ENCODE results near the gene GNAS.

GNAS gene

DNA sequence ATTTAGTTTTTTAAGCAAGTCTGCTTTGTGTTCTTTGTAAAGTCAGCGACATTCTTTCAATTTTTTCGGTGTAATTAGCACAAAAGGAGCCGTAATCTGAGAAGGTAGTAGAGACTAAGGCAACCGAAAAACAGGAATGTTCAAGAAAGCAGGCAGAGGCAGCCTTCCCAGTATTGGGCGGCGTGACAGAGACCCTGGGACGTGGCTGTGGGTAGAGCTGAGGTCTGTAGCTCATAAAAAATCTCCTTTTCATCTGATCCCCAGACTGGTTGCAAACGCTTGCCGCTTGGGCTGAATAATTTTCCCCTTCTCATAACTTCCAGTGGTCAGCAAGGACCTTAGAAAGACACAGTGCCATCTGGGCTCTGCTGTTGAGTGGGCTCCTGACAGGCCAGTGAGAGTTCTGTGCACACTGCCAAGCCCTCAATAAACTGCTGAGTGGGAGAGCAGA lies 30.8 kb downstream of the GNAS start:
- DNase-seq, result no peak

DNA sequence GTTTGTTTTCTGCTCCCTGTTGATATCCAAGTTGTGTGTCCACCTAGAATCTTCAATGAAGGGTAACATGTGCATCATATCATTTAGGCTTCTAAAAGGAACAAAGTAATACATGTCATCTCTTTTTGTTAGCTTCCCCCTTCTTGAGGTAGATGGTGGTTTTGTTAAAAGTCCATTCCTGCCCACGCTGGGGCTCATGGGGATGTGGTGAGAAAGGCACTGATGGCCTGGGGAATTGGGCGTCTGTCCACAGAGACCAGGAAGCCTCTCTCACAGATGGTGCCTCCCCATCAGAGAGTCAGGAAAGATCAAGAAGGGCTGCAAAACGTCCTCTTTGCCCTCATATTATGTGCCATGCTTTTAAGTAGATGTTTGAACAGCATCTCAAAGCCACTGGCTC lies 32.5 kb downstream of the GNAS start:
- no peak for DNase-seq

DNA sequence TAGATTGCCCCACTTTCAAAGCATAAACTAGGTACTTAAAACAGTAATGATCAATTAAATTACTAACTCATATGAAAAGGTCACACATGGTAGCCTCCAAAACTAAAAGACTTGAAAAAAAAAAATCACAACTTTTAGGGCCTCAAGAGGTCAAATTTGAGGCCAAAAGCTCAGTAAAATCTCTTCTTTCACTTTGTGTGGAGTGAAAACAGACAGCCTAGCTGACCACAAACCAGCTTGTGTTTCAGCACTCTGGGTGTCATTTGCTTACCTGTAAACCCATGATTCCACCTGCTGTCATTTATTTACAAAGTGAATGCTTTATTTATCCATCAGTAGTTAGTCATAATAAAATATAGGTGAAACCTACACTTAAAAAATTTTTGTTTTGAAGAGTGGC lies 34.0 kb downstream of the GNAS start:
- DNase-seq, result no peak

DNA sequence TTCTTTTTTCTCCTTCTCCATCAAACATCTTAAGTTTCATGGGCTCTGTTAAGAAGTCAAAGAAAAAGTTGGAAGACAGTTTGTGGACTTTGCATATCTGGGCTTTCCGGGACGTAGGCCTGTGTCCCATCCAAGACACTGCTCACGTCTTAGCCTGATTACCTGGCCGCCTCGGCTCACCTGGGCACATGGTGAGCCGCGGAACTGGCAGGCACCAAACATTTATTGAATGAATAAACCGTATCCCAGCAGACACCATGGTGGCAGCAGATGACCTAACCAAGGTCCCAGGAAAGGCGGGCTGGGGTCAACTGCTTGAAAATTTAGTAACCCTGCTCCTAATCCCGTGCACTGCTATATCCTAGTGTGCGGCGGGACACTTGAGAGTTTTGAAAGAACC lies 35.6 kb downstream of the GNAS start:
- DNase-seq, result no peak

DNA sequence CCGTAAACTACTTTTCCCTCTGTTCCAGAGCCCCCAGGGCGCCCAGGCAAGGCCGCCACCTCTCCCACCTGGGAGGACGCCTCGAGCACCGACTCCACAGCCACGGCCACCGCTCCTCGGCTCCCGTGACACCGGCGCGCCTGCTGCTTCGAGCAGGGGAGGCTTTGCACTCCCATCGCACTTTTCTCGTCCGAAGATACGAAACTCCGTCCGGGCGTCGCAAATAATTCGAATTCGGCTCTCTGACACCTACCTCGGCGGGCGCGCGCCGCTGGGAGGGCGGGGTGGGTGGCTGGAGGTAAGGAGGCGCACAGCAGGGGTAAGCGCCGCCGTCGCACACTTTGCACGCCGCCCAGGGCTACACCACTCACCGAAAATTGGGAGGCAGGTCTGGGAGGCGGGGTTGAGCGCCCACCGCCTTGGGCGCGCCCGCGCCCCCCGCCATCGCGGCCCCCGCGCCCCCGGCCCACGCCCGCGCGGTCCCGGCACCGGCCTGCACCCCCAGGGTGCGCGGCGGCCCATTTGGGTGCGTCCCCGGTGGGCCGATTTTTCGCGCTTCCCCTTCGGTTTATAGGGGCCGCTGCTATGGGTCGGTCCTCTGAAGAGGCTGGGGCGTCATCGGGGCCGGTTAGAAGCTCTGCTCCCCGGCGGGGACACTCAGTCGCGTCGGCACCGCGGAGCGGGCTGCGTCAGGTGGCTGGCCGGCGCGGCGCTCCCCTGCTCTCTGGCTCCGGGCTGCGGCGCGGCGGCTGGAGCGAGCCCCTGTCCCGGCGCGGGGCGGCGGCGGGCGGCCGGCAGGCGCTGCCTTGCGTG lies 36.2 kb downstream of the GNAS start:
- peak; percentile 54 for DNase-seq

DNA sequence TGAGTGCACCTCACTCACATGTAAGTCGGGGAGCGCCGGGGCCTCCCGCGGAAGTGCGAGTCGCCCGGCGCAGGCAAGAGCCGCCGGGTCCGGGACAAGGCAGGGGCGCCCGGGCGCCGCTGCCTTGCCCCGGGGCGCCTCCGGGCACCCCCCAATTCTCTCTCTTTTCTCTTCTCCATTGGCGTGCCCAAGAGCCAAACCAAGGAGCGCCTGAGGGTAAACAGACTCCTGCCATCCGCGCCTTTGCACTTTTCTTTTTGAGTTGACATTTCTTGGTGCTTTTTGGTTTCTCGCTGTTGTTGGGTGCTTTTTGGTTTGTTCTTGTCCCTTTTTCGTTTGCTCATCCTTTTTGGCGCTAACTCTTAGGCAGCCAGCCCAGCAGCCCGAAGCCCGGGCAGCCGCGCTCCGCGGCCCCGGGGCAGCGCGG lies 36.8 kb downstream of the GNAS start:
- DNase-seq, result no peak

DNA sequence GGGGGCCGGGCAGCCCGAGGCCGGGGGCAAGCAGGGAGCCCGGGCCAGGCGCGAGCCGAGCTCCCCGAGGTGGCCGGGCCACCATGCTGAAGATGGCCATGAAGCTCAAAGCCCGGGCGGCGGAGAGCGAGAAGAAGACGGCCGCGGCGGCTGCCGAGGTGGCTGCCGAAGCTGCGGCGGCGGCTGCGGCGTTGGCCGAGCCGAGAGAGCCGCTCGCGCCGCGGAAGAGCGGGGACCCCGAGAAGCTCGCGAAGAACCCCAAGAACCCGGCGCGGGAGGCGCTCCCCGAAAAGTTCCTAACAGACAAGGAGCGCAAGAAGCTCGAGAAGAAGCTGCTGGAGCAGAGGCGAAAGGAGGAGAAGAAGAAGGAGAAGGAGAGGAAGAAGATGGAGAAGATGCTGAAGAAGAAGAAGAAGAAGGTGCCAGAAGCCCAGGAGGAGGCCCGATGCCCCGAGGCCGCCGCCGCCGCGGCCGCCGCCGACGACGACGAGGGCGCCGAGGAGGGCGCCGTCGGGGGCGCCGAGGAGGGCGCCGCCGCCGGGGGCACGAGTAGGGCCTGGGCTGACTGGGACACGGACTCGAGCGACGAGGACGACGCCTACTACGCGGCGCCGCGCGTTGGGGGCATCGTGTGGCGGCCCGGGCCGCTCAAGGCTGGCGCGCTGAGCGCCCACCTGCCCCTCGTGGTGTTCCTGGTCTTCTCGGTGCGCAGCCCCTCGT lies 37.4 kb downstream of the GNAS start:
- no peak for DNase-seq

DNA sequence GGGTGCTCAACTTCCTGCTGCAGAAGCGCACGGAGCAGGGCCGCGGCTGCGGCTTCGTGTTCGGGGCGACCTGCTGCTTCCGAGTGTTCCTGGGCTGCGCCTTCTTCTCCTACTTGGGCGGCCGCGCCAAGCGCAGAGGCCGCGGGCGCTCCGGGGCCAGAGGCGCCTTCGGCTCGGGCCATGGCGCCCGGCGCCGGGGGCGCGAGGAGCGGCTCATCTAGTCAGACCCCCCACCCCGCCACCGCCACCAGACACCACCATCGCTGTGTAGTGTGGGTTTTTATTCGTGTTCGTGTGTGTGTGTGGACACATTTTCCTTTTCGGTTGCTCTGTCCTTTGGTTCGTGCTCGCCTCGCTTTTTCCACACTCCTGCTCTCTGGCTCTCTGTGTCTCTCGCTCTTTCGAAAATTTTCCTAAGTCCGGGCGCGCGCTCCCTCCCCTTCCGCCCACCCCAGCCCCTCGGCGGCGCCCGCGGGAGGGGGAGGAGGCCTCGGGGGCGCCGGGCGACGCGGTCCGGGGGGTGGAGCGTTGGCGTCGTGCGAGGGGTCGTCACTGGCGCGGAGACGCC lies 38.1 kb downstream of the GNAS start:
- DNase-seq, result peak; percentile 69

DNA sequence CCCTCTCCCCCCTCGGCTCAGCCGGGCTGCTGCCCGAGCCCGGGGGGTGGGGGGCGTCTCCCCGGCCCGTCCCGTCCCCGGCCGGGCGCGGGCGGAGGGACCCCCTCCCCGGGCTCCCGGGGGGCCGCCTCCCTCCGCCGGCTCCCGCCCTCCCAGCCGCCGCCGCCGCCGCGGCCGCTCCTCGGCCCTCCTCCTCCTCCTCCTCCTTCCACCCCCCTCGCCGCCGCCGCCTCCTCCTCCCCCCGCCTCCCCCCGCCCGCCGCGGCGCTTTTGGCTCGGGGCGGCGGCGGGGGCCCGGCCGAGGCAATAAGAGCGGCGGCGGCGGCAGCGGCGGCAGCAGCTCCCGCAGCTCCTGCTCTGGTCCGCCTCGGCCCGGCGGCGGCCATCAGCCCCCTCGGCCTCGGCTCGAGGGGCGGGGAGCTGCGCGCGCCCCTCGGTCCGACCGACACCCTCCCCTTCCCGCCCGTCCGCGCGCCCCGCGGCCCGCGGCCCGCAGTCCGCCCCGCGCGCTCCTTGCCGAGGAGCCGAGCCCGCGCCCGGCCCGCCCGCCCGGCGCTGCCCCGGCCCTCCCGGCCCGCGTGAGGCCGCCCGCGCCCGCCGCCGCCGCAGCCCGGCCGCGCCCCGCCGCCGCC lies 38.7 kb downstream of the GNAS start:
- DNase-seq, result peak; percentile 60

DNA sequence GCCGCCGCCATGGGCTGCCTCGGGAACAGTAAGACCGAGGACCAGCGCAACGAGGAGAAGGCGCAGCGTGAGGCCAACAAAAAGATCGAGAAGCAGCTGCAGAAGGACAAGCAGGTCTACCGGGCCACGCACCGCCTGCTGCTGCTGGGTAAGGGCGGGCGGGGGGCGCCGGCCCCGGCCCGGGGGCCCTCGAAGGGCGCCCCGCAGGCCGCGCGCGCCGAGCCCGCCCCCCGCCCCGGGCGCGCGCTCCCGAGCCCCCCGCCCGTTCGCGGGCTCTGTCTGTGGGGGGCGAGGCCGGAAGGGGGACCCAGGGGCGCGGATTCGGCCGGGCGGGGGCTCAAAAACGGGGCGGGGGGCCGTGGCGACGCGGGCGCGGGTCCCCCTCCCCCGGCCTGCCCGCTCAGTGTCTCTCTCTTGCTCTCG lies 39.2 kb downstream of the GNAS start:
- DNase-seq, result peak; percentile 20

DNA sequence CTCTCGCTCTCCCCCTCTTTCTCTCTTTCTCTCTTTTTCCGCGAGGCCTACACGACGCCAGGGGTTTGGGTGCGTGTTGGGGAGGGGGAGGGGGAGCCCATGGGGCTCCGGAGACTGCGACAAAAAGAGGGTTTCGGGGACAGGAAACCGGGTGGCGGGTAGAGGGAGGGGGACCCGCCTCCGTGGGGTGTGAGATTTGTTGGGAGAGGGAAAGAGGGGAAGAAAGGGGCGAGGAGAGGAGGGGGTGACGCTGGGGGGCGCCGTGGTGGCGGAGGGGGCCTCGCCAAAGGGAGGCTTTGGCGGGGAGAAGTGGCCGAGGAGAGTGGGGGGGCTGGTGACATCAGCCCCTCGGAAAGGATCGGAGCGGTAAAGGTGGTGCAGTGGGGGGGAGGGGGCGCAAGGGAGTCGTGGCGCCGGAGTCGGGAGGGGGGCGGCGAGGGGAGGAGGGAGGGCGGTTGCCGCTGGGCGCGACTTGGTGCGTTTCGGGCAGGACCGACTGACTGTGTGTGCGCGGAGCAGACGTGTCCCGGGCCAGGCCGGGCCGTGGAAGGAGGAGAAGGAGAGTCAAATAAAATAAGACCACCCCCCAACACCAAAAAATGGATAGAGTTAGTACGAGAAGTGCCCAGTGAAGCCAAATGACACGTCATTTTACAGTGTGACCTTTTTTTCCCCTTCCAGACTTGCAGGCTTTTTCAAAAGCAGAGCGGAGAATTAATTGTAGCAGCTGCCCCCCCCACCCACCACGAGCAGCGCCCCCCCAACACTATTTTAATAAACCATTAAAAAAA lies 39.8 kb downstream of the GNAS start:
- peak; percentile 60 for DNase-seq

DNA sequence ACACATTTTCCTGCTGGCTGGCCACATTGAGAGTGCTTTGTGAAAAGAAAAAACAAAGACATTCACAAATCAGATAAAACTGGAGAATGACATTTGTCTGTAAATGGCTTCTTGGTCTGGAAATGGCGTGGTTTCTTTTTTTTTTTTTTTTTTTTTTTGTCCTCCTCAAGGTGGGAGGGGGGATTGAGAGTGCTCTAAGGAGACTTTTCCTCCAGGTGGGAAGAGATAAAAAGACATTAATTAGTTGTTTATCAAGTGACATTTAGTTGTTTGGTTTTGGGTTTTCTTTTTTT lies 40.4 kb downstream of the GNAS start:
- DNase-seq, result peak; percentile 53

DNA sequence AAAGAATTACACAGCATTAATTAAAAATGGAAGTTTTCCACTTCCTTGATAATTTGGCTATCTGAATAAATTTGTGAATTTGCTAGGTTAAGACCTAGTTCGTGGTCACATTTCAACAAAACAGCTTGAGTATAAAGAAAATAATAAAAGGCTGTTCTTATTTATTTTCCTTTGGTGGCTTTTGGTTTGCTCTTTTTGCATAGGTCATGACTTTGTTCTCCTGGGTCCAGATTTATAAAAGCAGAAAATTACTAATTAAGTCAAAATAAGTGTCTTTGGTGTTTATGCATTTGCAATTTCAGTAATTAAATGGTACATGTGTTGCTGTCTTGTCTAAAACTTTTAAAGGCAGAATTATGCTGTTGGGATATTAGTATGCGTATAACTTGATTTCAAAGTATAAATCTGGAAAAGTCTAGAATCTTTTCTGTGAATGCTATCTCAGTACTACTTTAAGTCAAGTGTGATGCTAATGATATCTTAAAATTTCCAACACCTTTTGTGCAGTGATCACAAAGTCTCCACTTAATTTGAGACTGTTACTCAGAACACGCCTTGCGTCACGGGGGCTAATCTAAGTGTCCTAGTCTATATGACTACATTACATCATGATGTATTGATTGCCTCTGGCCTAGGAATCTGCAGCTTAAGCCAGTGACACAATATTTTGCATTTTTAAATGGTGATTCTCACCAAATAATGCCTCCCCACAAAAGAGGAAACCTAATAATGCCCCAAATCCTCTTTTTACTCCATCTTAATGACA lies 41.0 kb downstream of the GNAS start:
- no peak for DNase-seq

DNA sequence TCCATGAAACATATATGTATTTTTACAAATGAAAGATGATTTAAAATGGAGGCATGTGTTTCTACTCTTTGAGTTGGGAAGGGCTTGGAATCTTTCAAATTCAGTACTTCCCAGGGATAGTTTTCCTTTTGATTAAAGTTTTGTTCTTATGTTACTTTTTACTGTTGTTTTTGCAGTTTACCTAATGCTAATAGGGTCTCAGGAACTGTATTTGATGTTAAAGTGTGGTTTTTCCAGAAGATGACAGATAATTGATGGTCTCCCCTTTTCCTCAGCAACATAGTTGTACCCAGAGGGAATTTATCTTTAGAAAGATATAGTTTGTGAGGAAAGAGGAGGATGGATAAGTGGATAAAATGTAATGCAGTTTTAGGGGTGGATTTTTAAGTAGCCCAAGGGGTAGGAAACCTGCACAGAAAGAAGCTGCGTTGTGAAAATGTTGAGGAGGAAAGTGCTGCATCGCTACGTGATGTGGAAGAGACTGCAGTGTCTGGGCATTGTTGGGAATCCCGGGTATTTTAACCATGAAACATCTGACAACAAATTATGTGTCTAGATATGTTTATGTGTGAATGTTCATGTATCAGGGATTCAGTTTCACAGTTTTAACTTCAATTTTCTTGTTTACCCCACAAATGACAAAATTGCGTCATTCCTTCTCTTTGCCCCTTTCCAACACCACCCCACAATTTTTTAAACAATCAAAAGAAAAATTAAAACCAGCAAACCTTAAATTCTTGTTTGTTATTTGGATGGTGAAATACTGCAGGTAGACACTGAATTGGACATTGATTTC lies 42.3 kb downstream of the GNAS start:
- no peak for DNase-seq

DNA sequence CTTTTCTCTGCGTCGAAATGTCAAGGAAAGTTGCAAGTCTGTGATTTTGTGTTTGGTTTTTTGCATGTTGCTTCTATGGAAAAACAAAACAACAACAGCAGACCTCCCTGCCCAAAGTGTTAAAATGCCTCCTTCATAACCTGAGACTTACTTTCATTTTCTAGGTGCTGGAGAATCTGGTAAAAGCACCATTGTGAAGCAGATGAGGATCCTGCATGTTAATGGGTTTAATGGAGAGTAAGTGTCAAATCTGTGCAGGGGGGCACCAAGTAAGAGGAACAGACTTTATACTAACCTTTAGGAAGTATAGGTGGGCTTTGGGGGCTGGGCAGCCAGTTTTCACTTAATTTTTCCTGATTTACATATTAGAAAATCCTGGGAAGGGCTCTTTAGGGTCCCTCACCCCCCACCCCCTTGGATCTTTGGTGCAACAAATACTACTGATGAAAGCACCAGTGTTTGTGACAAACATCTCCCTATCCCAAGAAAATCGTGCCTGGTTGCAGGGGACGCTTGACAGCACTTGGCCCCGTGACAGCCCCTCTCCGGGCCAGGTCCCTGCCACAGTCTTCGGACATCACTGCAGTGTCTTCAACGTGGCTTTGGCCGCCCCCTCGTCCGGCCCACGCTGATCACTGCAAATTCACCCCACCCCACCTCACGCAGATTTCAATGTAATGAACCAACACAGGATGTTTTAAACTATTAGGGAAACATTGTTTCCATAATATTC lies 43.1 kb downstream of the GNAS start:
- no peak for DNase-seq

DNA sequence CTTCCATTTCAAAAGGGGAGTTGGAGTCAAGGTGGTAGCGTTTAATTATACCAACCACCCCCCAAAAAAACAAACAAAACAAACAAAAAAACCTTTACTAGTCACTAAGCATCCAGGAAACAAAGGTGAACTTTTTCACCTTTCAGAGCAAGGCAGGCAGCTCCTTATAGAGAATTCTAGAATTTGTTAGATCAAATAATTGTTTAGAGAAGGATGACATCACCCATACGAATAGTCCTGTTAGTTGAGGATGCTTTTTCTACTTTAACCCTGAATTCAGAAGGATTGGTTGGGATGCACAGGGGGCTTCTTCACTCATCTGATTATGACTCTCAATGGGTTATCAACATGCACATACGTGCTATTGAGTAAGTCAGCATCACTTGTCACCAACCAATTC lies 44.3 kb downstream of the GNAS start:
- no peak for DNase-seq

DNA sequence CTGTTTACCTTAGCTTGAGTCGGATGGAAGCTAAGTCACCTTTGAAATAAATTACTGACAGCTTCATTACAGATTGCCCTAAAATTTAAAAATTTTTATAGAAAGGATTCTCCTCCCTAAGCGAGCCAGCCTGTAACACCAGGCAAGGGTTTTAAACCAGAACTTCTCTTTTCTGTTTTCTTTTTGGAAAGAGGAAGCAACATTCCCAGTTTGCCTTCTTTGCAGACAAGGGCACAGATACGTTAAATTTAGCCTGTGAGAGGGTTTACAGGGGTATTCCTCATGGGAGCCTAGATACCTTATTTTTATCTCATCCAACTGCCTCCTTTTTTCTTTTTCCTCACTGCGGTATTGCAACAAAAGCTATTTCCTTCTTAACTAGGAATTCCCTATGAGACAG lies 45.0 kb downstream of the GNAS start:
- DNase-seq, result no peak

DNA sequence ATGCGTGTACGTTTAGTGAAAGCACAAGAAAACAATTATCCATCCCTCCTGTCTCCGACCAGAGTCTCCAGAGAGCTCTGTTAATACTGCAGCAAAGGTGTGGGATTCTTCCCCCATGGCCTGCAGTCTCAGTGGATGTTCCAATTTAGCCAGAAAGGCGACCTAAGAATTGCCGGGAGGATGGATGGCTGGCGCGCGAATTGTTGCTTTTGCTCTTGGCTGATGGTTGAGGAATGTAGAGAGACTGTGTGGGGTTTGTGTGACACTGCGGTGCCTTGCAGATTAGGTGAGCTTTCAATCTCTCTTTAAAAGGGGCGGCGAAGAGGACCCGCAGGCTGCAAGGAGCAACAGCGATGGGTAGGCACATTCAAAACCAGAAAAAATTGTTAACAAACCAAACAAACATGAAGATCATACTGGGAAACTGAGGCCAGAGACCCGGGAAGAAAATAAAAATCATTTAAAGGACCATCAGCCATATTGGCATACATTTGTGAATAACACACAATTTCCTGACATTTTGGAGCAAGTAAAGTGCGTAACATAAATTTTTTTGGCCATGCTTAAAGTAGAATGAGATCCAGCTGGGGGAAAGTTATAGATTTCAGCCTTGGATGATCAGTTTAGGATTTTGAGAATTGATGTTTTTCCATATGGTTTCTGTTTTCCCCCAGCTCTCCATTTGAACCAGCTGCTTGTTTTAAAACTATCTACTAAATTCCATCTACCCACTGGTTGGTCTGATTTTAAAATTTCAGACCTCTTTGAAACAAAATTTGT lies 46.3 kb downstream of the GNAS start:
- no peak for DNase-seq

DNA sequence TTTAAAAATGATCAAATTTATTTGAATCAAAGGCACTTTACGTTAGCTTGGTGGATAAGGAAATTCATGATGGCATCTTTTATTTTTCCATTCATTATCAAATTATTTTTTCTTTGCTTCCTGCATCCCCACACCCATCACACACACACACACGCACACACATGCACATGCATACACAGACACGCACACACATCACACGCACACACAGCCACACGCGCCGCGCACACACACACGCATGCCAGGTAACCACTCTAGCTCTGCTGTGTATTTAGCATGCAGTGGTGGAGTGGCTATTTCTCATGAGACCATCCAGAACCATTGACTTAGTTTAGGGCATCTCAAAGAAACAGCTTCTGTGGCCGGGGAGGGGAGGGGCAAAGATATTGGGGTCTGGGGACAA lies 47.0 kb downstream of the GNAS start:
- no peak for DNase-seq

DNA sequence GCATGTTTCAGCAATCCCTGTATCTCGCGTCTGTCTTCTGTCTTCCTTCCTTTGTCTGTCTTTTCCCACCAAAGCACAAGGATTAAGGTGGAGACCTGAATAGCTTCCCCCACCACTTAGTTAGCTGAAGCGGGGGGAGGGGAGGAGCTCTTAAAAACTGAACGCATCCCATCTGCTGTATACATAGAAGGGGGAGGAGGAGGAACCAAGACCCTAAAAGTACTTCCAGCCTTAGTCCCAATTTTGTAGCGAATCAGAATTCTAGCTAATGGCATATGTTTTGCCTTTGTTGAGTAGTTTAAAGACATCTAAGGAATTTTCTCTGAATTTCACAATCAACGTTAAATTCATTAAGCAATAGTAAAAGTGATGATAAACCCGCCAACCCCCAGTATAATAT lies 47.9 kb downstream of the GNAS start:
- DNase-seq, result no peak

All from DMS79 treated with DMSO at 0.1 percent for 48 hours (cell line).